Measurements from ENCODE around the gene TMEM150C. TPM values are rescaled to one million over a fixed set of nuclear protein-coding genes. Genes with fewer than 3 reads are reported as not detected.

TMEM150C gene
- total and polyA plus RNA-seq, 8 donors = 0.45 to 8.4 (median 3.9) TPM; not detected in 1

DNA sequence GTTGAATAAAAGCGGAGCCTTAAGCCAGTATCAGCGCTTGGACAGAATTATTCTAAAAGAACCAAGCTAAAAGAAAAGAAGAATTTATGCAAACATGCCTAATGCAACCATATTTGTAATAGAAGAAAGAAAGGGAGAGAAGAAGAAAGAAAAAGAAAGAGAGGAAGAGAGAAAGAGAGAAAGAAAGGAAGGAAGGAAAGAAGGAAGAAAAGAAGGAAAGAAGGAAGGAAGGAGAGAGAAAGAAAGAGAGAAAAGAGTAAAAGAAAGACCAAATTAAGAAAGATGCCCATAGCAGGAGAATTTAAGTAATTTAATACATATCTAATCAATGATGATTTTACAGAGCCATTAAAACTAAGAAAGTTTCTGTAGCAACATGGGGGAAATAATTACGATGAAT lies 30.9 kb upstream of the TMEM150C start:
- intact Hi-C loops (cut with DNase I; ENCODE audit: low total_unique reads) = no loop called here
- WGBS, 5 donors = 82 to 98% (median 94%) methylated on average over 3 of the region's 3 CpGs
- no peaks in the 10 kb centered on the region for H3K9me3 ChIP-seq

DNA sequence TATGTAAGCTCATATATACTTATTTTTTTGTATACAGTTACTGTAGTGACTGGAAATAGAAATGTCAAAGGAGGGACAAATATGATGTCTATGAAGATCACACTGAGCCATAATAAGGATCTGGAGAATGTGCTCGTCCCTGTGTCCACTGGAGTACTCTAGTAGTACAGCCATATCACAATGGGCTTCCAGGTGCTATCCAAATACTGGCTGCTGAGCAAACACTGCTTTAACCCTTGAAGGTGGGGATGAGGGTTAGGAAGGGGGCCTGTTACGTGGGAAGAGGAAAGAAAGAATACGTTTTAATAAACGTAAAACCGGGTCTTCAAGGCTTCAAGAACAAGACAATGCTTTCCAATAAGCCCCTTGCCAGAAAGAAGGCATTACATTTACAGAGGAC lies 29.8 kb upstream of the TMEM150C start:
- no peaks in the 10 kb centered on the region for H3K36me3 ChIP-seq
- intact Hi-C loops (cut with DNase I; ENCODE audit: low total_unique reads) = no loop called here
- H3K27ac ChIP-seq = no peak overlapping the region
- no peaks in the 10 kb centered on the region for H3K4me1 ChIP-seq
- no peaks in the 10 kb centered on the region for H3K9me3 ChIP-seq
- 42 to 62% (median 57%) methylated on average over 5 of the region's 5 CpGs for WGBS, 5 donors
- DNase-seq = no peak
- no peaks in the 10 kb centered on the region for H3K27me3 ChIP-seq
- H3K4me3 ChIP-seq = no peak overlapping the region
- TF ChIP-seq POLR2A (IDR thresholded peaks at IDR 0.05) (no peak), POLR2AphosphoS5 (IDR thresholded peaks at IDR 0.05) (no peak), EP300 (IDR thresholded peaks at IDR 0.05) (no peak)
- TF ChIP-seq, protein P1, sequence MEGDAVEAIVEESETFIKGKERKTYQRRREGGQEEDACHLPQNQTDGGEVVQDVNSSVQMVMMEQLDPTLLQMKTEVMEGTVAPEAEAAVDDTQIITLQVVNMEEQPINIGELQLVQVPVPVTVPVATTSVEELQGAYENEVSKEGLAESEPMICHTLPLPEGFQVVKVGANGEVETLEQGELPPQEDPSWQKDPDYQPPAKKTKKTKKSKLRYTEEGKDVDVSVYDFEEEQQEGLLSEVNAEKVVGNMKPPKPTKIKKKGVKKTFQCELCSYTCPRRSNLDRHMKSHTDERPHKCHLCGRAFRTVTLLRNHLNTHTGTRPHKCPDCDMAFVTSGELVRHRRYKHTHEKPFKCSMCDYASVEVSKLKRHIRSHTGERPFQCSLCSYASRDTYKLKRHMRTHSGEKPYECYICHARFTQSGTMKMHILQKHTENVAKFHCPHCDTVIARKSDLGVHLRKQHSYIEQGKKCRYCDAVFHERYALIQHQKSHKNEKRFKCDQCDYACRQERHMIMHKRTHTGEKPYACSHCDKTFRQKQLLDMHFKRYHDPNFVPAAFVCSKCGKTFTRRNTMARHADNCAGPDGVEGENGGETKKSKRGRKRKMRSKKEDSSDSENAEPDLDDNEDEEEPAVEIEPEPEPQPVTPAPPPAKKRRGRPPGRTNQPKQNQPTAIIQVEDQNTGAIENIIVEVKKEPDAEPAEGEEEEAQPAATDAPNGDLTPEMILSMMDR (IDR thresholded peaks at IDR 0.05) = no peak

More for the DNA sequence above, 30.9 kb upstream of the TMEM150C start:
- Histone ChIP-seq H3K36me3 (no peaks in the 10 kb centered on the region), H3K4me1 (no peaks in the 10 kb centered on the region), H3K27ac (no peak overlapping the region), H3K27me3 (no peaks in the 10 kb centered on the region), H3K4me3 (no peak overlapping the region)
- TF ChIP-seq POLR2A (IDR thresholded peaks at IDR 0.05) (no peak), POLR2AphosphoS5 (IDR thresholded peaks at IDR 0.05) (no peak)
- TF ChIP-seq, protein P1 (IDR thresholded peaks at IDR 0.05) = no peak
- no peak for DNase-seq

DNA sequence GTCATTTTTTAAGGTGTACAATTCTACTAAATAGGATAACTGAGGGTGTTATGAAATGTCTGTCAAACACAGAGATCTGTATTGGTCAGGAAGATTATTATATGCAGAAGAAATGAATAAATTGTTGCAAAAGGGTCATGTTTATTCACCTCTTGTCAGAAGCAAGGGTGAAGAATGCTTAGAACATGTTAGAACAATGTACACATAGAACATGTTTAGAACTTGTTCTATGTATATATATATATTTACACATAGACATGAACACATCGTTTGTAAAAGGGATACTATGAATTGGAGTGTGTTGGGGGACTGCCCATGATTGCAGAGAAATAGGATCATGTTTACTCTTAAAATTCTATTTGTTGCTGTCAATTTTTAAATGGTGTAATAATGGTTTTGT lies 28.0 kb upstream of the TMEM150C start:
- Histone ChIP-seq H3K27ac (no peak overlapping the region), H3K4me1 (peaks cover 0 to 10% (median 5%) of the 10 kb centered on the region in 4 donors), H3K27me3 (no peaks in the 10 kb centered on the region), H3K9me3 (no peaks in the 10 kb centered on the region), H3K36me3 (no peaks in the 10 kb centered on the region), H3K4me3 (no peak overlapping the region)
- intact Hi-C loops (cut with DNase I; ENCODE audit: low total_unique reads) = no loop called here
- 29 to 40% (median 39%) methylated on average over 1 of the region's 1 CpG for WGBS, 5 donors
- no peak for DNase-seq
- TF ChIP-seq, protein P1 (IDR thresholded peaks at IDR 0.05) = no peak
- no peak for TF ChIP-seq POLR2A (IDR thresholded peaks at IDR 0.05)
- no peak for TF ChIP-seq EP300 (IDR thresholded peaks at IDR 0.05)
- TF ChIP-seq POLR2AphosphoS5 (IDR thresholded peaks at IDR 0.05) = no peak

DNA sequence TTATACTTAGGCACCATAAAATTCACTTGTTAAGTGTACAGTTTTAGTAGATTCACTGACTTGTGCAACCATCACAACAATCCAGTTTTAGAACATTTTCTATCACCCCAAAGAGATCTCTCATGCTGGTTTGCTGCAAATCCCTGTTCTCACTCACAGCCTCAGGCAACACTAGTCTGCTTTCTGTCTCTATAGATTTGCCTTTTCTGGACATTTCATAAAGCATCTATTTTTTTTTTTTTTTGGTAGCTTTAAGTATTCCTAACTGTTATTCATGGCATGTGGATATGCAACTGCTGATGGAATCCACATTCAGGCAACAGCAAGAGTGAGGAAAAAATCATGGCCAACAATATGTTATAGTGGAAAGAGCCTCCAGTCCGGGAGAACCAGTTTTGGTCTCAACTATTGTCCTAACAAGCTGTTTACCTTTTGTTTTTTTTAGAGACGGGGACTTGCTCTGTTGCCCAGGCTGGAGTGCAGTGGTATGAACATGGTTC lies 27.0 kb upstream of the TMEM150C start:
- intact Hi-C loops (cut with DNase I; ENCODE audit: low total_unique reads) = no loop called here
- H3K4me3 ChIP-seq = no peak overlapping the region
- no peaks in the 10 kb centered on the region for H3K27me3 ChIP-seq
- DNase-seq = no peak
- H3K4me1 ChIP-seq = peaks cover 0 to 11% (median 8%) of the 10 kb centered on the region in 4 donors
- no peaks in the 10 kb centered on the region for H3K36me3 ChIP-seq
- H3K9me3 ChIP-seq = no peaks in the 10 kb centered on the region
- H3K27ac ChIP-seq = no peak overlapping the region
- TF ChIP-seq POLR2AphosphoS5 (IDR thresholded peaks at IDR 0.05) (no peak), EP300 (IDR thresholded peaks at IDR 0.05) (no peak), POLR2A (IDR thresholded peaks at IDR 0.05) (no peak)
- TF ChIP-seq, protein P1 (IDR thresholded peaks at IDR 0.05) = no peak
- 65 to 91% (median 77%) methylated on average over 2 of the region's 2 CpGs for WGBS, 5 donors

Measured in stomach (tissue), 9 donors.